Natural killer cell (primary cell): Measurements from ENCODE around the gene PCYT2. TPM values are rescaled to one million over a fixed set of nuclear protein-coding genes. Genes with fewer than 3 reads are reported as not detected.

ENCODE experiments used
- ATAC-seq, 3 donors: fragments of 150-1000 bp in 2 of 3; fragments of 200-7000 bp in 1 of 3; cut with Tn5 transposase; 1 replicate in 1 of 3; 2 replicates in 2 of 3; pipeline ENCODE4 v1.10.0; 2021; ENCODE audit warnings: mild to moderate bottlenecking in 2 of 3, moderate library complexity in 2 of 3
- DNase-seq, 2 donors: peaks; one replicate each; pipeline versions ENCODE4 v3.0.0 to v3.0.0-alpha.2; 2013 to 2021; ENCODE audit warnings: mixed read lengths in 1 of 2
- H3K27ac ChIP-seq: one replicate; pipeline ENCODE4 v1.5.1; 2013; ENCODE audit warnings: mild to moderate bottlenecking, low read length
- H3K27me3 ChIP-seq: one replicate; pipeline ENCODE4 v1.6.1; 2013; ENCODE audit warnings: low read length; ENCODE audit not compliant: control insufficient read depth, insufficient read depth
- H3K36me3 ChIP-seq: one replicate; pipeline ENCODE4 v1.6.1; 2013; ENCODE audit warnings: low read length; ENCODE audit not compliant: control insufficient read depth, insufficient read depth
- H3K4me1 ChIP-seq: one replicate; pipeline ENCODE4 v1.6.1; 2013; ENCODE audit warnings: low read length; ENCODE audit not compliant: control insufficient read depth, insufficient read depth
- H3K4me3 ChIP-seq: one replicate; pipeline ENCODE4 v1.5.1; 2013; ENCODE audit warnings: low read length
- H3K9me3 ChIP-seq: one replicate; pipeline ENCODE4 v1.6.1; 2013; ENCODE audit warnings: low read length; ENCODE audit not compliant: control insufficient read depth, insufficient read depth
- H3K27ac Mint-ChIP-seq, 2 donors: one replicate each; pipeline ENCODE4 v1.8.0; 2022; ENCODE audit warnings: mild to moderate bottlenecking in 2 of 2, mixed read lengths in 2 of 2, moderate library complexity in 1 of 2
- H3K27me3 Mint-ChIP-seq, 2 donors: one replicate each; pipeline ENCODE4 v1.8.0; 2022; ENCODE audit warnings: low read depth in 2 of 2, mixed read lengths in 2 of 2
- H3K36me3 Mint-ChIP-seq: one replicate; pipeline ENCODE4 v1.8.0; 2022; ENCODE audit warnings: mixed read lengths
- H3K4me1 Mint-ChIP-seq, 2 donors: one replicate each; pipeline ENCODE4 v1.8.0; 2022; ENCODE audit warnings: mixed read lengths in 2 of 2
- H3K4me3 Mint-ChIP-seq: one replicate; pipeline ENCODE4 v1.8.0; 2022; ENCODE audit warnings: mild to moderate bottlenecking, moderate library complexity, mixed read lengths
- H3K9me3 Mint-ChIP-seq, 2 donors: one replicate each; pipeline ENCODE4 v1.8.0; 2022; ENCODE audit warnings: mixed read lengths in 2 of 2
- CTCF ChIP-seq: fragments of 200-600 bp; IDR thresholded peaks from one replicate; pipeline ENCODE4 v1.8.0; 2022; ENCODE audit warnings: antibody characterized with exemption
- WGBS: methylation state at CpG from one replicate; pipeline ENCODE4 v1.1.7; 2013; ENCODE audit warnings: missing lambda C conversion rate; ENCODE audit not compliant: insufficient coverage; 5-methylcytosine and 5-hydroxymethylcytosine counted together
- intact Hi-C: fragments of 100-400 bp; cut with micrococcal nuclease; formaldehyde crosslinking; loops from one replicate; pipeline ENCODE4 v1.14.2; 2022
- total RNA-seq, 4 donors: library from RNA; stranded (reverse); fragments of 120-200 nt in 1 of 4; gene quantifications; one replicate each; pipeline versions ENCODE4 v1.2.3 to v1.2.4, GENCODE V29; 2013 to 2022

Gene PCYT2
- total RNA-seq, 3 donors from 2014 or later (not counting 1 experiment from before 2014, with no cell fraction given) = 30.6 to 34.4 (median 34.2) TPM

- Histone ChIP-seq H3K27ac (no peak overlapping the region), H3K27me3 (no peaks in the 10 kb centered on the region), H3K4me3 (no peak overlapping the region), H3K4me1 (peaks cover 29% of the 10 kb centered on the region), H3K36me3 (peaks cover 41% of the 10 kb centered on the region), H3K9me3 (no peaks in the 10 kb centered on the region)
- Mint-ChIP-seq H3K36me3 (no peaks in the 10 kb centered on the region), H3K9me3 (no peaks in the 10 kb centered on the region), H3K27me3 (no peaks in the 10 kb centered on the region), H3K4me1 (peaks cover 26 to 36% of the 10 kb centered on the region in 2 donors), H3K27ac (peak overlapping the region in 1 of 2 donors; percentile 90), H3K4me3 (peak overlapping the region; percentile 78)
- intact Hi-C loops = no loop called here
- DNase-seq (no peak), ATAC-seq (no peak)
- WGBS = 90% methylated on average over 20 of the region's 21 CpGs
- no peak for TF ChIP-seq CTCF
These were observed 5.2 kb upstream of the PCYT2 start for GRCh38 chr17:81916234-81917001.

DNA sequence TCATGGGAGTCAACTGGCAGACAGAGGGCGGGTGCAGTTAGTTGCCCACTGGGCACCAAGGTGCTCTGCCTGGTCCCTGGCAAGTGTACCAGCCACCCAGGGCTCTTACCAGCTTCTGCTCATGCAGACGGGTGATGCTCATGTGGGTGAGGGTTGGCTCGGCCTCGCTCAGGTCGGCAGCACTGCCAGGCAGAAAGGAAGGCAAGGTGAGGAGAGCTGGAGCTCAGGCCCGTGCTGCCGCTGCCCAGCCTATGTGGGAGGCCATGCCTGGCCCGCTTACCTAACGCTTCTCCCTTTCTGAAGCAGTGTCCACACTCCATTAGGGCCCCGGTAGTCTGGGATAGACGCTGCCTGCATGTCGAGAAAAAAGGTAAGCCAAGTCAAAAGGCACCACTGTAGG, 4.1 kb upstream of the PCYT2 start:
- WGBS = 95% methylated on average over 12 of the region's 12 CpGs
- no peak overlapping the region for H3K27ac ChIP-seq
- no peaks in the 10 kb centered on the region for H3K9me3 ChIP-seq
- Mint-ChIP-seq H3K4me3 (no peak overlapping the region), H3K4me1 (peaks cover 26 to 40% of the 10 kb centered on the region in 2 donors), H3K27ac (no peak overlapping the region), H3K27me3 (no peaks in the 10 kb centered on the region), H3K9me3 (no peaks in the 10 kb centered on the region), H3K36me3 (no peaks in the 10 kb centered on the region)
- H3K27me3 ChIP-seq = no peaks in the 10 kb centered on the region
- H3K4me3 ChIP-seq = no peak overlapping the region
- ATAC-seq (no peak), DNase-seq (no peak)
- intact Hi-C loops = no loop called here
- peaks cover 41% of the 10 kb centered on the region for H3K36me3 ChIP-seq
- H3K4me1 ChIP-seq = peaks cover 34% of the 10 kb centered on the region
- TF ChIP-seq CTCF = no peak

- no peak overlapping the region for H3K4me3 ChIP-seq
- H3K36me3 ChIP-seq = peaks cover 38% of the 10 kb centered on the region
- no peaks in the 10 kb centered on the region for H3K27me3 ChIP-seq
- H3K4me1 ChIP-seq = peaks cover 42% of the 10 kb centered on the region
- DNase-seq (no peak), ATAC-seq (no peak)
- Mint-ChIP-seq H3K27me3 (no peaks in the 10 kb centered on the region), H3K4me3 (no peak overlapping the region), H3K4me1 (peaks cover 26 to 46% of the 10 kb centered on the region in 2 donors), H3K27ac (no peak overlapping the region), H3K9me3 (no peaks in the 10 kb centered on the region), H3K36me3 (no peaks in the 10 kb centered on the region)
- TF ChIP-seq CTCF = no peak
- H3K27ac ChIP-seq = no peak overlapping the region
- WGBS = 98% methylated on average over 35 of the region's 36 CpGs
- no peaks in the 10 kb centered on the region for H3K9me3 ChIP-seq
- intact Hi-C loops = no loop called here
These were observed 3.1 kb upstream of the PCYT2 start for GRCh38 chr17:81914103-81914850.
